HG02852 (cell line): ENCODE results near the gene PYDC1.
"Not testable (repeated sequence)": the region's sequence is repeated elsewhere in the genome, so short reads cannot be mapped to it uniquely, and the experiment has no call there.

Experiments used
- ATAC-seq: cut with Tn5 transposase; IDR thresholded peaks from one replicate; pipeline ENCODE4 v1.9.1; 2021; ENCODE audit warnings: mild to moderate bottlenecking, moderate library complexity; ENCODE audit not compliant: unreplicated experiment

The PYDC1 gene

GRCh38 chr16:31223044-31223443 is 6.1 kb upstream of the PYDC1 start:
- no peak for ATAC-seq

DNA sequence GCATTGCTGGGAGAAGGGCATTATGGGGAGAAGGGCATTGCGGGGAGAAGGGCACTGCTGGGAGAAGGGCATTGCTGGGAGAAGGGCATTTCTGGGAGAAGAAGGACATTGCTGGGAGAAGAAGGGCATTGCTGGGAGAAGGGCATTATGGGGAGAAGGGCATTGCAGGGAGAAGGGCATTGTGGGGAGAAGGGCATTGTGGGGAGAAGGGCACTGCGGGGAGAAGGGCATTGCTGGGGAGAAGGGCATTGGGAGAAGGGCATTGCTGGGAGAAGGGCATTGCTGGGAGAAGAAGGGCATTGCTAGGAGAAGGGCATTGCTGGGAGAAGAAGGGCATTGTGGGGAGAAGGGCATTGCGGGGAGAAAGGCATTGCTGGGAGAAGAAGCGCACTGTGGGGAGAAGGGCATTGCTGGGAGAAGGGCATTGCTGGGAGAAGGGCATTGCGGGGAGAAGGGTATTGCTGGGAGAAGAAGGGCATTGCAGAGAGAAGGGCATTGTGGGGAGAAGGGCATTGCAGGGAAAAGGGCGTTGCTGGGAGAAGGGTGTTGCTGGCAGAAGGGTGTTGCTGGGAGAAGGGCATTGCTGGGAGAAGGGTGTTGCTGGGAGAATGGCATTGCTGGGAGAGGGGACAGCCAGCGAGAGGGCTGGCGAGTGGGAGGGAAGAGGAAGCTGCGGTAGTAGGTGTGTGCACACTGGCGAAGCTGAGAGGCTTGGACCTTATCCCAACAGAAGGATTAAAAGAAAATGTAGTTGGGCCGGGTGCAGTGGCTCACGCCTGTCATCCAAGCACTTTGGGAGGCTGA is 4.6 kb upstream of the PYDC1 start:
- no peak for ATAC-seq

GRCh38 chr16:31219154-31219741 is 2.3 kb upstream of the PYDC1 start:
- ATAC-seq: no peak

- ATAC-seq: no peak
Observed at GRCh38 chr16:31217136-31217530, 198 bp upstream of the PYDC1 start.

DNA sequence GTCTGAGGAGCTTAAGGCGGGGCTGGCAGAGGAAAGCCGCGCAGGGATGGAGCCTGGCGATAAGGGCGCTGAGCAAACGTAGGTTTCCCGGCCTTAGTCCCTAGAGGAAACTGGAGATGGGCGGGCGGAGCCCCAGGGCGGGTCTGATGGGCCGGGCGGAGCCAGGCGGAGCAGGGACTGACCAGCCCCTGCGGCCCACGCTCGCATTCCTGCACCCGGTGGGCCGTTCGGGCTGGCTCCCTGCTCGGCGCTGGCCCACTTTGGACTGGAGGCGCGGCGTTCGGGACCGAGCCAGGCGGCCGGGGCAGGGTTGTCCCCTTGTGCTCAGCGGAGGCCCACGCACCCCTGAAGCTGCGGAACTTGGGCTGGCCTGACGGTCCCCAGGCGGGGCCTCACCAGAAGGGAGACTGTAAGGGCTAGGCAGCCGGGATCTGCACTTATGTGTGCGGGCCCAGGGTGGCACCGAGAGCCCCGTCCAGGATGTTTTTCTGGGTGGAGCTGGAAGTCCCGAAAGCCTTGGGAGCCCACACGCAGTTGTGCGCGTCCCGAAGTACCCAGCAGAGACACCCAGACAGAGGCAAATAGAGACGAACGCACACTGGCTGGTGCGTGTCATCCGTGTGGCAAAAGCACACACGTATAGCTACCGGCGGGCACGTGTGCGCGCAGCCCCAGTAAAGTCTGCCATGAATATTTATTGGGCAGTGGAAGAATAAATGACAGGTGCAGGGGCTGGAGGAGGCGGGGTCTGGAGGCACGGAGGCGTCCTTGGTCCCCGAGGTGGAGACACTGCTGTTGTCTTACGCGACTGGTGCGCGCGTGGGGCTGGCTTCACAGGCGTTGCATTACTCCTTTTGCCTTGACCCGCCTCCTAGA is 1.4 kb downstream of the PYDC1 start:
- no peak for ATAC-seq

- no peak for ATAC-seq
Observed at GRCh38 chr16:31214708-31215286, 2.1 kb downstream of the PYDC1 start.

DNA sequence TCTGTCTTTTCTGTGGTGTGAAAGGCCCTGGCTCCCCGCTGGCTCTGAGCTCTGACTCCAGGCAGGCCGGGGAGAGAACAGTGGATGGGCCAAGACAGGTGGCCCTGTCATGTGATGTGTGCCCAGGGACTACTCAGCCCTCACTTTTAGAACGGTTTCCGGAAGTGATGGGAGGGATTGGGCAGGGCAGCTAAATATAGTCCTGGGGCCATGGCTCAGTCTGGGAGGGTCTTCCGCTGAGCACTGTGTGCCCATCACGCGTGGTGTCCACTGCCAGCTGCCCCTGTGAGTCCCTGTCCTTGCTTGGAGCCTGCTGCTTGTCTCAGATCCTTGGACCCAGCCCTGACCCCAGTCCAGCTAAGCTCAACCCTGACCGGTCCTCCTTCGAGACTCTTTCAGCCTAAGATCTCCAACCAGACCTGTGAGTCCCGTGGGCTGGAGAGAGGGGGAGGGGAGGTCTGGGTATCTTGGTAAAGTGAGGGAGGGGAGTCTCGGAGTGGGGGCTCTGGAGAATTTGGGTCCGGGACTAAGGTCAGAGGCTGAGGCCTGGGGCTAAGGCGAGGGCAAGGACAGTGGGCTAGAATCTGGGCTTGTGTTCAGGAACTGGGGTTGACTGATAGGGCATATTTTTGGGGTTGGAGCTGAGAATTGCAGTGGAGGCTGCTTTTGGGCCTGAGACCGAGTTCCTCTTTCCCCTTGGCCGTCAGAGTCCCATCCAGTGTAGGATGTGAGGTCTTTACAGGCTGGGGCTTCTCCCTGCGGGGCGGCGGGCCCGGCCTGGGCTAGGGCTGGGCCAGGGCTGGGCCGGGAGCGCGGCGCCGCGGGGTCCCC is 2.8 kb downstream of the PYDC1 start, which contains the start of gene TRIM72:
Gene TRIM72 (plus strand): TSS at position 243 of the 831 bp plus-strand sequence. CDS start 620 bp downstream, outside the sequence.
- no peak for ATAC-seq

- no peak for ATAC-seq
Observed at GRCh38 chr16:31213342-31213741, 3.6 kb downstream of the PYDC1 start.

GRCh38 chr16:31206776-31207175 is 10.2 kb downstream of the PYDC1 start:
- no peak for ATAC-seq

GRCh38 chr16:31204871-31205666 is 11.9 kb downstream of the PYDC1 start:
- ATAC-seq: no peak

GRCh38 chr16:31202414-31203375 is 14.2 kb downstream of the PYDC1 start, which contains the start of gene PYCARD:
TSS of gene PYCARD (minus strand) at chr16:31202760. CDS start at chr16:31202690, 70 bp downstream.
- peak; percentile 36 for ATAC-seq

DNA sequence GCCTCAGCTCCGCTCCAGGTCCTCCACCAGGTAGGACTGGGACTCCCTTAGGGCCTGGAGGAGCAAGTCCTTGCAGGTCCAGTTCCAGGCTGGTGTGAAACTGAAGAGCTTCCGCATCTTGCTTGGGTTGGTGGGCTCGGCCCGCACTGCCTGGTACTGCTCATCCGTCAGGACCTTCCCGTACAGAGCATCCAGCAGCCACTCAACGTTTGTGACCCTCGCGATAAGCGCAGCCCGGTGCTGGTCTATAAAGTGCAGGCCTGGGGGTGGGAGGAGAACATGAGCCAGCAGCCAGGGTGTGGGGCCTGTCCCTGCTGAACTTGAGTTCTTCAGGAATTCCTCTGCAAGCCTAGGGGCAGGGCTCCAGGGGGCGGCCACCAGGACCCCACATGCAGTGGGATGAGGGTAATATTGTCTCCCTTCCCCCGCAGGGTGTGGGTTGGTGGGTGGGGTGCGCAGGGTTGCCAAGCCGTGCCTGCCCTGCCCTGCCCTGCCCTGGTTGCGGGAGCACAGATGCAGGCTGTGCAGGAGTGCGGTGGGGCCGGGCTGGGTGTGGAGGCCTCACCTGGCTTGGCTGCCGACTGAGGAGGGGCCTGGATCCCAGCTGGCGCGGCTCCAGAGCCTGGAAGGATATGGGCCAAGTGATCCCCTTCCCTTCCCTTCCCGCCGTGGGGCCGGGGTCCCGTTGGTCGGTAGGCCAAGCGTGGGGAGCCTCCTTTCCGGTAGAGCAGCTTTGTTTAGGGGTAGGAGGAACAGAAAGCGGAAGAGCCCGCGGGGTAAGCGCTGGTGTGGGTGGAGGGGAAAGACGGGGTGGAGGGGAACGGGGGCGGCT is 15.1 kb downstream of the PYDC1 start:
- ATAC-seq: peak; percentile 59

DNA sequence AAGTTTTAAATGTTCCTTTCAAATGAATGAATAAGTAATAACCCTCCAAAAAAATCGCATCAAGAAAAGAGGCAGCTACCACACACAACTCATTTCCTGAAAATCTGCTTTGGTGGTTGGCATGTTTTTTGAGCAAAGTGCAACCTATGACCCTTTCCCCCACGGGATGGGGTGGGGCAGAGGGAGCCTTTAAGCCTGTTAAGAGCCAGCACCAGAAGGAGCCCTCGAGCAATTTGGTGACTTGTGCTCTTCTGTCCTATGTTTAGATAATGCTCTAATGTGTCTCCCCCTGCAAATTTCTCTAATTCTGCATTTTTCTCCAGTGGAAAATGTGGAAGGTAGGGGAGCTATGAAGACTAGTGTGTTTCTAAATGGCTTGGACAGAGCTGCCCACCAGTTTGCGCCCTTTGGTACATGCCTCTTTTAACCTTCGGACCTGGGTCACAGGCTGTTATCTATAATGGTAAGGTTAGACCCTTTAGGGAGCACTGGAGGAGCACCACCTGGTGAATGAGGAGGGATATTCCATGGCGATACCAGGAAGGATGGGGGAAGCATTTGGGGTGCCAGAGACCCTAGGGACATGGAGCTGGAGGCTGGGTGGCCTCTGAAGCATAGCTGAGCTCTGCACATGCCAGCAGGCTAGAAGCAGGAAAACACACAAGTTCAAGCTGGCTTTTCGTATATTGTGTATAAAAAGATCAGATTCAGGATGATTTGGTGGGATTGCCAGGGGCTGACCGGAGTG is 15.9 kb downstream of the PYDC1 start:
- no peak for ATAC-seq

- not testable (repeated sequence) for ATAC-seq
Observed at GRCh38 chr16:31200111-31200510, 16.8 kb downstream of the PYDC1 start.

- no peak for ATAC-seq
Observed at GRCh38 chr16:31199430-31200041, 17.4 kb downstream of the PYDC1 start.

DNA sequence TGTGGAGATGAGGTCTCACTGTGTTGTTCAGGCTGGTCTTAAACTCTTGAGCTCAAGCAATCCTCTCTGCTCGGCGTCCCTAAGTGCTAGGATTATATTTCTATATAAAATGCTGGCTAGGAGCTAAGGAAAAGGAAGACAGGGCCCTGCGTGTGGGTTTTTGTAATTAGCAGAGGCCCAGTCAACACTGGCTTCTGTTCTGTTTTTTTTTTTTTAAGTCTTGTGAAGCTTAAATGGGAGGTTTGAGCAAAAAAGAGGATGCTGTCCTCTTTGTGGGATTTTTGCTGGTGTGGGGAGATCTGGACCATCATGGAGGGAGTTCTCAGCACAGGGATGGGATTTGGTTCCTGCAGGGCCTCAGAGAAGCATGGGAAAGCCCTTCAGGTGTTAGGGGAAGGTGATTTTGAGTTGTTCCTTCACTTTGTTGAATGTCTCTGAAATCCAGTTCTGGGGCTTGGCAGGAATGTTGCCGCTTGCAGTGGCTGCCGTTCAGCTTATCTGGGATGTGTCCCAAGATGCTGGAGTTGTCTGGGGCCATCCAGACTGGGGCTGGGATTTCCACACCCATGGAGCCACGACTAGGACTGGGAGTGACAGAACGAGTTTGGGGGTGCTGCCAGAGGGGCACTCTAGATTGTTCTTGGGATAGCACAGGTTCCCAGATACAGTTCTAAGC is 18.6 kb downstream of the PYDC1 start:
- ATAC-seq: no peak
